Measurements from ENCODE around the gene APOH.

- no peak for TF ChIP-seq CTCF (IDR thresholded peaks at IDR 0.05; ENCODE audit: low read depth, low read length)
- TF ChIP-seq EZH2phosphoT487 (IDR thresholded peaks at IDR 0.05; ENCODE audit: low read depth), result no peak
These were observed 47.2 kb upstream of the APOH start for GRCh38 chr17:66276328-66276937.
